Activated naive CD4-positive, alpha-beta T cell treated with anti-CD3 and anti-CD28 coated beads, Interleukin-2, amount 50 U/mL, for 72 hours (primary cell): ENCODE measurements around the gene ST6GALNAC2. TPM values are rescaled to one million over a fixed set of nuclear protein-coding genes. Genes with fewer than 3 reads are reported as not detected.
"Not testable (repeated sequence)": the region's sequence is repeated elsewhere in the genome, so short reads cannot be mapped to it uniquely, and the experiment has no call there.

Experiments used
- ATAC-seq, 2 donors: fragments of 150-1000 bp; cut with Tn5 transposase; 2 replicates each; pipeline ENCODE4 v1.10.0; 2021; ENCODE audit warnings: mild to moderate bottlenecking in 2 of 2, moderate library complexity in 2 of 2
- DNase-seq, 2 donors: peaks; one replicate each; pipeline ENCODE4 v3.0.0; 2021 to 2022; ENCODE audit warnings: low spot score in 2 of 2
- H3K27ac Mint-ChIP-seq, 2 donors: one replicate each; pipeline ENCODE4 v1.8.0; 2022; ENCODE audit warnings: mild to moderate bottlenecking in 2 of 2, mixed read lengths in 2 of 2
- H3K36me3 Mint-ChIP-seq, 2 donors: one replicate each; pipeline ENCODE4 v1.8.0; 2022; ENCODE audit warnings: mixed read lengths in 2 of 2
- H3K9me3 Mint-ChIP-seq, 2 donors: one replicate each; pipeline ENCODE4 v1.8.0; 2022; ENCODE audit warnings: mixed read lengths in 2 of 2
- total RNA-seq, 2 donors: library from RNA; stranded (reverse); gene quantifications; one replicate each; pipeline ENCODE4 v1.2.3, GENCODE V29; 2022

ST6GALNAC2 gene
- total RNA-seq, 2 donors from 2014 or later, result not detected

- no peak for ATAC-seq
- H3K9me3 Mint-ChIP-seq, result no peaks in the 10 kb centered on the region
- H3K36me3 Mint-ChIP-seq, result peaks cover 24 to 40% of the 10 kb centered on the region in 2 donors
- DNase-seq, result no peak
- H3K27ac Mint-ChIP-seq, result peak overlapping the region; percentile 65 to 70
Measured at GRCh38 chr17:76565728-76566612, 19.7 kb downstream of the ST6GALNAC2 start.

DNA sequence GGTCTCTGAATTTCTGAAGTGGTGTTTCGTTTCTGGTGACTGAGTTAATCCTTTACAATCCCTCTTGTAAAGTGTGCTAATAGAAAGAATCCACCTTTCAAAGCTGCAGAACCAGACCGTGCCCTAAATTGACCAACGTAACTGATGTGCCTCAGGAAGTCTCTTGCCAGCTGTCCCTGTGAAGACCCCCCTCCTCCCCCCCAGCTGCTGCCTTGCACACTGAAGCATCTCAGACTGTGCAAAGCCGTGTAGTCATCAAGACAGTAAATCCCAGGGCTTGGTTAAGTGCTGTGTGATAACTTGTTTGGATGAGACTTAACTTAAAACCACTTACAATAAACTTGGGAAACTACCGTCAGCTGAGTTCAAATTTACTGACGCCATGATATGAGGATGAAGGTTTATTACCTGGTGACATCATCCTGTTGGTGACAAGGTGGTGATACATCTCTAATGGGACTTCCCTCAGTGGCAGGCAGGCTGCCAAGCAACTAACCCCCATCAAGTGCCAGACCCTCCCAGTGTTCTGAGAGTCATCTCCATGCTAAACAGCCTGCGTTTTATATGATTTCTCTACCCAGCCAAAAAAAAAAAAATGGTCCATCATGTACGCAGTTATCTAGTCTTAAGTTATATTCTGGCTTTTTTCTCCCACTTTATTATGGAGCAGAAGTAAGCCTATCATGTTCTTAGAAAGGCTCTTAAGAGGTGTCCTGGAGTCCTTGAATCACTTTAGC lies 20.5 kb downstream of the ST6GALNAC2 start:
- peaks cover 24 to 47% of the 10 kb centered on the region in 2 donors for H3K36me3 Mint-ChIP-seq
- H3K9me3 Mint-ChIP-seq, DNase-seq: not testable (repeated sequence)
- peak in 1 of 2 donors; percentile 76 for ATAC-seq
- peak overlapping the region; percentile 65 to 70 for H3K27ac Mint-ChIP-seq

DNA sequence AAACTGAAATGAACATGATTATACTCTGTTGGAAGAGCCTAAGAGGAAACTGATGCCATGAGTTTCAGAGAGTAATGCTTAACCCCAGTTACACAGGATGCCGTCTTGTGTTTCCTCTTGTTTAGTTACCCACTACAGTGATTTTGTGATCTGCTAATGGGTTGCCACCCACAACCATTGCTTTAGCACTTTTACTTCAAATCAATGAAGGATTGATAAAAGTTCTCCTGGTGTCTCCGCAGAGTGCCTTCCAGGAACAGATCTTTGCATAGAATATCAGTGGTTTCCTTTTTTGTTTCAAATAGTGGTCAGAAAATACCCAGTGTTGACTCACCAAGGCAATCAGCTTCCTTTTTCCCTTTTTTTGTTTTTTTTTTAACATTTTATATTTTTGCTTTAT lies 22.3 kb downstream of the ST6GALNAC2 start:
- Mint-ChIP-seq H3K36me3 (peaks cover 34 to 65% of the 10 kb centered on the region in 2 donors), H3K27ac (peak overlapping the region in 1 of 2 donors; percentile 67)
- H3K9me3 Mint-ChIP-seq, ATAC-seq, DNase-seq: not testable (repeated sequence)

DNA sequence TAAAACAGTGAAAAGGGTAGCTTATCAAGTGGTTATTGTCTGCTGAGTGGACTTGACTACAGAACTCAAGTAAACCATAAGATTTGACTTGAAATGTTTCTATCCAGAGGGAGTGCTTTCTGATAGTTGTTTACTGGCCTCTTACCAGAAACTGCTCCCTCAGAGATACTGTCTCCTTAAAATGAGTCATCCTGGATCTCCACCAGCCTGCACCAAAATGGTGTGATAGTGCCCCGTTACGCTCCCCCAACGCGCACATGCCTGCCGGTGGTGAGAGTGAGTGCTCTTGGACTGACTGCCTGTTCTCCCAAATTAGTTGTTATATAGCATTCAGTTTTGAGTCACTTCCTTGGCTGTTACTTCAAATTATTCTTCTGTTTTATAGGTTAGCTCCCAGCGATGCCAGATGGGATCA lies 22.9 kb downstream of the ST6GALNAC2 start:
- Mint-ChIP-seq H3K27ac (peak overlapping the region in 1 of 2 donors; percentile 67), H3K9me3 (no peaks in the 10 kb centered on the region)
- no peak for DNase-seq

DNA sequence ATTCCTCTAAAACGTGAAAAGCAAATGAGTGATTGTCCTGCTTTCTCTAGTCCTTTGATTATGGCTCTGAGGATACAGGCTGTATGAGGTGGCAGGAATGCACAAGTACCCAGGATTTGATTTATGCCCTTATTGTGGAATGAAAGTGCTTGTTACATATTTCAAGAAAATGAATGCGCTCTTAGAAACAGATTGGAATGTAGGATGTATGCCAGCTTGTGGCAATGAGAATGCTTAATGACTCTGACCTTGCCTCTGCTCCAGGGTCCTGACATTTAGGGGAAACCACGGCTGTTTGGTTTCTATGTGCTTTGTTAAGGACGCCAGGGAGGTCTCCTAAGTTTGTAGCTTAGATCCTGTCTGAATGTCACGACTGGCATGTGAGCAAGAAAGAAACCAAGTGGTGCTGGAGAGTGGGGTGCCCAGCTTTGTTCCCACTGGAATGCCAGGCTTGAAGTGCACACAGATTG lies 23.8 kb downstream of the ST6GALNAC2 start:
- ATAC-seq (no peak), DNase-seq (no peak)
- H3K9me3 Mint-ChIP-seq, result no peaks in the 10 kb centered on the region
- H3K27ac Mint-ChIP-seq, result peak overlapping the region; percentile 41 to 53
- peaks cover 49 to 80% of the 10 kb centered on the region in 2 donors for H3K36me3 Mint-ChIP-seq

More for the DNA sequence above, 22.9 kb downstream of the ST6GALNAC2 start:
- peak in 1 of 2 donors; percentile 25 for ATAC-seq
- peaks cover 40 to 71% of the 10 kb centered on the region in 2 donors for H3K36me3 Mint-ChIP-seq

DNA sequence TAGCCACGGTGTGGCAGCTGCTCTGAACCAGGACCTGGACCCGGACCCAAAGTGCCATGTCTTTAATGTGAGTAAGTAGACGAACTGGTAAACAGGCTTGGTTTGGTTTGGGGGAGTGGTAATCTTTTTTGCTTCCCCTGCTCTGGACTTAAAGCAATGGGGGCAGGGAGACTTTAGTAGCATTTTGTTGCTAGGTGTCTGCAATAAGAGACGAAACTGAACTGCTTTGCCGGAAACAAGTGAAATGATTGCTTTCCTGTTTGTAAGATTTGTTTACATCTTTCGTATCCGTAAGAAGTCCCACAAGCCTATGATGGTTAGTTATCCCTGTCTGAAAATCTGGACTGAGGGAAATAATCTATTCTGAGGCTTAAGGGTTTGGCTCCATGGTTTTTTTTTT lies 24.3 kb downstream of the ST6GALNAC2 start:
- Mint-ChIP-seq H3K27ac (peak overlapping the region in 1 of 2 donors; percentile 77), H3K36me3 (peaks cover 52 to 81% of the 10 kb centered on the region in 2 donors), H3K9me3 (no peaks in the 10 kb centered on the region)
- no peak for DNase-seq
- ATAC-seq, result no peak

GRCh38 chr17:76560877-76561221 lies 24.8 kb downstream of the ST6GALNAC2 start:
- DNase-seq (no peak), ATAC-seq (no peak)
- Mint-ChIP-seq H3K27ac (peak overlapping the region in 1 of 2 donors; percentile 77), H3K36me3 (peaks cover 49 to 76% of the 10 kb centered on the region in 2 donors), H3K9me3 (no peaks in the 10 kb centered on the region)

DNA sequence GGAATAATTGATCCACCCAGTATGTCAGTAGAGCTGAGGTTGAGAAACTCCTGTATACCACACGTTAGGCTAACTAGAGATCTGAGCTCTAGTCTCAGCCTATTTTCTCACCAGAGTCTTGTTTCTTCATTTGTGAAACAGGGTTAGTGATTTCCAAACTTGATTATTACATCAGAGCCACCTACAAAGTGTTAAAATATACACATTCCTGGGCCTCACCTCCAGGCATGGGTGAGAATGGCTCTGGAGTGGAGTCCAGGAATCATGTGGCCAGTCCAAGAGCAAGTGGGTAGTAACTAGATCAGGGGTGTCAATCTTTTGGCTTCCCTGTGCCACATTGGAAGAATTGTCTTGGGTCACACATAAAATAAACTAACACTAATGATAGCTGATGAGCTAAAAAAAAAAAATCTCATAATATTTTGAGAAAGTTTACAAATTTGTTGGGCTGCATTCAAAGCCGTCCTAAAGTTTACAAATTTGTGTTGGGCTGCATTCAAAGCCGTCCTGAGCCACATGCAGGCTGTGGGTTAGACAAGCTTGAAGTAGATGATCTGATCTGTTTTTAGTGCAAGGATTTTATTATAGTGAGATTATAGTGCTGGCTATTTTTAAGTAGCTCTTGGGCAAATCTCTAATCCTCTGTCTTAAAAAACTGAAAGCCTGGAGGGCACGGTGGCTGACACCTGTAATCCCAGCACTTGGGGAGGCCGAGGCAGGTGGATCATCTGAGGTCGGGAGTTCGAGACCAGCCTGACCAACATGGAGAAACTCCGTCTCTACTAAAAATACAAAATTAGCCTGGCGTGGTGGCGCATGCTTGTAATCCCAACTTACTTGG lies 25.4 kb downstream of the ST6GALNAC2 start:
- H3K27ac Mint-ChIP-seq, result peak overlapping the region in 1 of 2 donors; percentile 94
- DNase-seq (no peak), ATAC-seq (no peak)
- no peaks in the 10 kb centered on the region for H3K9me3 Mint-ChIP-seq
- H3K36me3 Mint-ChIP-seq, result peaks cover 43 to 70% of the 10 kb centered on the region in 2 donors

DNA sequence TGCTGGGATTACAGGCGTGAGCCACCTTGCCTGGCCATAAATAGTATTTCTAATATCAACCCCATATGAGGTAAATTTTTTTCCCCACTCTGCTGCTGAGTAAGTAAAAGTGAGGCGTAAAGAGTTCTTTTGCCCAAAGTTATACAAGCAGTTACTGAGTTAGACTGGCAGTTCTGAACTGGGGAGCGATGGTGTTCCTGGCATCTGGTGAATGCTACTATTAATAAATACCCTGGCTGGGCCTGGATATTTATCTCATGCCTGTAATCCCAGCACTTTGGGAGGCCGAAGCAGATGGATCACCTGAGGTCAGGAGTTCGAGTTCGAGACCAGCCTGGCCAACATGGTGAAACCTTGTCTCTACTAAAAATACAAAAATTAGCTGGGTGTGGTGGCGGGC lies 26.2 kb downstream of the ST6GALNAC2 start:
- Mint-ChIP-seq H3K27ac (peak overlapping the region; percentile 85 to 99), H3K36me3 (peaks cover 42 to 64% of the 10 kb centered on the region in 2 donors)
- DNase-seq, result not testable (repeated sequence)

GRCh38 chr17:76558198-76559095 lies 27.2 kb downstream of the ST6GALNAC2 start:
- peak in 1 of 2 donors; percentile 37 for DNase-seq
- peaks cover 42 to 61% of the 10 kb centered on the region in 2 donors for H3K36me3 Mint-ChIP-seq
- H3K27ac Mint-ChIP-seq, result peak overlapping the region; percentile 99
- H3K9me3 Mint-ChIP-seq, result no peaks in the 10 kb centered on the region
- ATAC-seq, result peak; percentile 28 to 50

More for the DNA sequence above, 26.2 kb downstream of the ST6GALNAC2 start:
- not testable (repeated sequence) for ATAC-seq, H3K9me3 Mint-ChIP-seq

GRCh38 chr17:76557368-76558197 lies 28.1 kb downstream of the ST6GALNAC2 start:
- ATAC-seq, result peak; percentile 94 to 95
- peak; percentile 94 to 95 for DNase-seq
- Mint-ChIP-seq H3K36me3 (peaks cover 37 to 54% of the 10 kb centered on the region in 2 donors), H3K27ac (peak overlapping the region; percentile 99), H3K9me3 (no peaks in the 10 kb centered on the region)

GRCh38 chr17:76556765-76557367 lies 28.8 kb downstream of the ST6GALNAC2 start:
- DNase-seq, result peak in 1 of 2 donors; percentile 34
- Mint-ChIP-seq H3K9me3 (no peaks in the 10 kb centered on the region), H3K36me3 (peaks cover 35 to 52% of the 10 kb centered on the region in 2 donors), H3K27ac (peak overlapping the region; percentile 99)
- peak; percentile 17 to 35 for ATAC-seq

- H3K36me3 Mint-ChIP-seq, result peaks cover 25% of the 10 kb centered on the region in 2 donors
- no peak for ATAC-seq
- no peaks in the 10 kb centered on the region for H3K9me3 Mint-ChIP-seq
- DNase-seq, result no peak
- peak overlapping the region in 1 of 2 donors; percentile 16 for H3K27ac Mint-ChIP-seq
Measured at GRCh38 chr17:76554131-76554530, 31.5 kb downstream of the ST6GALNAC2 start.
